Adrenal gland (tissue), 12 donors: ENCODE data around the gene IQUB. TPM values are rescaled to one million over a fixed set of nuclear protein-coding genes. Genes with fewer than 3 reads are reported as not detected.

ENCODE experiments used
- DNase-seq, 7 donors: peaks; one replicate each; pipeline ENCODE4 v3.0.0-alpha.2; 2019 to 2020
- H3K27ac ChIP-seq, 5 donors: fragments of 200-600 bp; sonication (generic) in 4 of 5; 1 replicate in 3 of 5; 2 replicates in 2 of 5; pipeline versions ENCODE4 v1.5.1 to v1.8.0; 2016 to 2020; ENCODE audit warnings: mild to moderate bottlenecking in 1 of 5
- H3K27me3 ChIP-seq: fragments of 200-600 bp; 2 replicates; pipeline ENCODE4 v1.8.0; 2021
- H3K36me3 ChIP-seq, 2 donors: fragments of 200-600 bp; replicated peaks in 1 of 2; 1 replicate in 1 of 2; 2 replicates in 1 of 2; pipeline versions ENCODE4 v1.5.1 to v1.8.0; 2018 to 2022
- H3K4me1 ChIP-seq, 2 donors: fragments of 200-600 bp; replicated peaks in 1 of 2; 1 replicate in 1 of 2; 2 replicates in 1 of 2; pipeline versions ENCODE4 v1.5.1 to v1.8.0; 2018 to 2021
- H3K4me3 ChIP-seq, 4 donors: fragments of 200-600 bp; sonication (generic) in 3 of 4; one replicate each; pipeline ENCODE4 v1.5.1; 2016 to 2018
- H3K9me3 ChIP-seq, 3 donors: fragments of 200-600 bp; sonication (generic) in 1 of 3; replicated peaks in 1 of 3; 1 replicate in 2 of 3; 2 replicates in 1 of 3; pipeline versions ENCODE4 v1.5.1 to v1.8.0; 2016 to 2021
- CTCF ChIP-seq, 6 experiments: fragments of 450-650 bp in 4 of 6; fragments of 200-600 bp in 2 of 6; sonication (generic) in 1 of 6; IDR thresholded peaks; 1 replicate in 5 of 6; 2 replicates in 1 of 6; pipeline versions ENCODE4 v1.5.1 to v1.8.0; 2016 to 2021; ENCODE audit warnings: antibody characterized with exemption in 6 of 6, mild to moderate bottlenecking in 2 of 6, moderate library complexity in 1 of 6
- POLR2A ChIP-seq, 2 donors: fragments of 450-650 bp; IDR thresholded peaks; one replicate each; pipeline ENCODE4 v1.6.1; 2017; ENCODE audit warnings: antibody characterized with exemption in 2 of 2, mild to moderate bottlenecking in 2 of 2, moderate library complexity in 1 of 2
- WGBS, 4 donors: extraction: QIAGEN DNeasy Blood & Tissue Kit in 2 of 4; methylation state at CpG; one replicate each; pipeline versions ENCODE4 v1.1.5 to v1.1.7; 2013 to 2017; 5-methylcytosine and 5-hydroxymethylcytosine counted together
- intact Hi-C, 2 donors: fragments of 100-400 bp; cut with DNase I; formaldehyde crosslinking; loops; one replicate each; pipeline versions ENCODE4 v1.14.1 to v1.15.0; 2022 to 2023
- polyA plus RNA-seq, 3 donors: library from polyadenylated mRNA; stranded (reverse); fragments of 200-250 nt in 2 of 3; fragments of 350-450 nt in 1 of 3; fragmentation: Illumina TruSeq in 1 of 3; extraction: RNeasy Lipid Tissue Mini Kit (QIAGEN cat#74804) in 1 of 3; gene quantifications; one replicate each; pipeline ENCODE4 v1.2.3, GENCODE V29; 2013 to 2014
- total RNA-seq, 9 donors: library from RNA; depleted of rRNA in 4 of 9; stranded (reverse); fragments of >200 nt in 4 of 9; fragments of 120-200 nt in 1 of 9; fragmentation: NEBNext Ultra II Directional in 1 of 9; extraction: Animal tissue kit (Norgen Biotek cat#: 25700) in 1 of 9; gene quantifications; one replicate each; pipeline versions ENCODE4 v1.1.0 to v1.2.4, GENCODE V29; 2013 to 2023
- donor health status: healthy with polysubstance abuse.
- donor health status: Bipolar disorder and iron deficiency.
- donor health status: DM: yes; HTN: yes; CAD: no.
- donor health status: DM: no; HTN: no; CAD: no.
- donor health status: DM: no; HTN: no; CAD: no.
- donor health status: DM: yes; HTN: yes; CAD: no.

Gene IQUB
- total and polyA plus RNA-seq, 12 donors, result 0.54 to 3.9 (median 1.3) TPM

- intact Hi-C loops, result no loop called here
Measured at GRCh38 chr7:123562121-123562520, 27.7 kb upstream of the IQUB start.

GRCh38 chr7:123558289-123558874 is 24.0 kb upstream of the IQUB start:
- Histone ChIP-seq H3K4me3 (peak overlapping the region in 3 of 4 donors; percentile 44 to 88 (median 80)), H3K36me3 (peaks cover 0 to 2% of the 10 kb centered on the region in 2 donors), H3K27ac (peak overlapping the region; percentile 37 to 98 (median 94)), H3K9me3 (no peaks in the 10 kb centered on the region), H3K4me1 (peaks cover 8 to 36% of the 10 kb centered on the region in 2 donors), H3K27me3 (no peaks in the 10 kb centered on the region)
- DNase-seq, result no peak
- WGBS, 4 donors, result 43 to 50% (median 44%) methylated on average over 4 of the region's 4 CpGs
- peak in 1 of 6 experiments; percentile 13 for TF ChIP-seq CTCF (IDR thresholded peaks at IDR 0.05)
- no peak for TF ChIP-seq POLR2A (IDR thresholded peaks at IDR 0.05)
- intact Hi-C loops, result no loop called here

More at GRCh38 chr7:123562121-123562520, 27.7 kb upstream of the IQUB start:
- Histone ChIP-seq H3K4me3 (no peak overlapping the region), H3K27ac (no peak overlapping the region), H3K36me3 (no peaks in the 10 kb centered on the region), H3K27me3 (no peaks in the 10 kb centered on the region), H3K4me1 (no peaks in the 10 kb centered on the region), H3K9me3 (no peaks in the 10 kb centered on the region)
- no peak for DNase-seq
- TF ChIP-seq POLR2A (IDR thresholded peaks at IDR 0.05) (no peak), CTCF (IDR thresholded peaks at IDR 0.05) (no peak)

GRCh38 chr7:123557398-123558288 is 23.2 kb upstream of the IQUB start, which contains the start of gene NDUFA5:
Gene NDUFA5 (minus strand): TSS chr7:123557818. CDS start chr7:123557795, 23 bp downstream.
- peak; percentile 40 to 88 for TF ChIP-seq POLR2A (IDR thresholded peaks at IDR 0.05)
- peak in 1 of 6 experiments; percentile 12 for TF ChIP-seq CTCF (IDR thresholded peaks at IDR 0.05)
- Histone ChIP-seq H3K27me3 (no peaks in the 10 kb centered on the region), H3K9me3 (no peaks in the 10 kb centered on the region), H3K4me1 (peaks cover 8 to 38% of the 10 kb centered on the region in 2 donors), H3K36me3 (peaks cover 0 to 6% of the 10 kb centered on the region in 2 donors), H3K4me3 (peak within 1 kb of the TSS; percentile 77 to 88 (median 80)), H3K27ac (peak within 1 kb of the TSS; percentile 82 to 98 (median 94))
- WGBS, 4 donors, result 0 to 1% (median 1%) methylated on average over 33 to 40 of the region's 40 CpGs
- DNase-seq, result peak; percentile 99 to 100 (median 99)
- intact Hi-C loops, result no loop called here

GRCh38 chr7:123557016-123557397 is 22.6 kb upstream of the IQUB start:
- Histone ChIP-seq H3K9me3 (no peaks in the 10 kb centered on the region), H3K4me3 (peak overlapping the region; percentile 77 to 88 (median 80)), H3K27me3 (no peaks in the 10 kb centered on the region), H3K36me3 (peaks cover 0 to 6% of the 10 kb centered on the region in 2 donors), H3K4me1 (peaks cover 8 to 38% of the 10 kb centered on the region in 2 donors), H3K27ac (peak overlapping the region in 4 of 5 donors; percentile 86 to 98 (median 94))
- intact Hi-C loops, result no loop called here
- TF ChIP-seq CTCF (IDR thresholded peaks at IDR 0.05), result no peak
- no peak for TF ChIP-seq POLR2A (IDR thresholded peaks at IDR 0.05)
- WGBS, 4 donors, result 1 to 3% (median 2%) methylated on average over 12 of the region's 12 CpGs
- DNase-seq, result peak in 1 of 7 donors; percentile 19
